K562 (cell line): ENCODE results near the gene HPS3. TPM values are rescaled to one million over a fixed set of nuclear protein-coding genes. Genes with fewer than 3 reads are reported as not detected.
A peak's percentile ranks its signal among the peaks of the same experiment; 100 is the strongest.
"Not testable (repeated sequence)": the region's sequence is repeated elsewhere in the genome, so short reads cannot be mapped to it uniquely, and the experiment has no call there.

ENCODE experiments used
- ATAC-seq: fragments of 200-7000 bp; cut with Tn5 transposase; 3 replicates; pipeline ENCODE4 v1.9.1; 2020; ENCODE audit warnings: moderate library complexity
- BruUV-seq: library from RNA; stranded (reverse); fragments of 400-500 nt; replicated peaks from 2 replicates; lab custom pipeline; 2021; lab: Mats Ljungman, UMichigan
- CTCF ChIA-PET: fragments of 300-600 bp; formaldehyde crosslinking; extraction: SDS; loops from one replicate; lab custom pipeline; 2021; ENCODE audit warnings: low intra/inter-chr PET ratio; lab: Yijun Ruan, JAX
- POLR2A ChIA-PET: fragments of 300-600, 350-650 bp; sonication (Branson Sonifier 250); formaldehyde crosslinking; extraction: SDS; loops from one replicate; lab custom pipeline; 2021; ENCODE audit warnings: antibody characterized with exemption, inconsistent platforms; lab: Yijun Ruan, JAX
- DNase-seq, 4 experiments: peaks; one replicate each; pipeline versions ENCODE4 v3.0.0 to v3.0.0-alpha.2; 2011 to 2018; ENCODE audit warnings: low spot score in 3 of 4, mixed read lengths in 3 of 4; ENCODE audit errors: extremely low read depth in 1 of 4
- FAIRE-seq: peaks from 2 replicates; lab custom pipeline; 2011; peaks lifted over from hg19 to GRCh38; lab: Jason Lieb, UNC
- H2AFZ ChIP-seq: 2 replicates; pipeline ENCODE4 v1.6.0; 2011; ENCODE audit warnings: low read depth, low read length, control low read depth, inconsistent platforms
- H3K27ac ChIP-seq: fragments of 200-600 bp; 3 replicates; pipeline ENCODE4 v1.8.0; 2011; ENCODE audit warnings: low read depth, mild to moderate bottlenecking, control low read depth, inconsistent platforms, low read length, moderate library complexity, mixed read lengths; ENCODE audit errors: extremely low read depth
- H3K27me3 ChIP-seq, 2 experiments: fragments of 300-600 bp in 1 of 2; 2 replicates in 1 of 2; 3 replicates in 1 of 2; pipeline versions ENCODE4 v1.6.0 to v1.8.0; 2011; ENCODE audit warnings: inconsistent platforms in 2 of 2, low read length in 2 of 2, mild to moderate bottlenecking in 1 of 2, mixed read lengths in 1 of 2, moderate library complexity in 1 of 2; ENCODE audit not compliant: control insufficient read depth in 2 of 2, insufficient read depth in 2 of 2
- H3K36me3 ChIP-seq: fragments of 300-600 bp; 3 replicates; pipeline ENCODE4 v1.8.0; 2011; ENCODE audit warnings: mild to moderate bottlenecking, low read length, inconsistent platforms; ENCODE audit not compliant: control insufficient read depth, insufficient read depth
- H3K4me1 ChIP-seq, 2 experiments: fragments of 200-600 bp in 1 of 2; replicated peaks in 1 of 2; 2 replicates in 1 of 2; 3 replicates in 1 of 2; pipeline versions ENCODE4 v1.5.1 to v1.8.0; 2011; ENCODE audit warnings: inconsistent platforms in 2 of 2, low read length in 2 of 2, mild to moderate bottlenecking in 1 of 2, mixed read lengths in 1 of 2, moderate library complexity in 1 of 2; ENCODE audit not compliant: control insufficient read depth in 2 of 2, insufficient read depth in 2 of 2
- H3K4me2 ChIP-seq: 2 replicates; pipeline ENCODE4 v1.6.1; 2011; ENCODE audit warnings: low read length, control low read depth, inconsistent platforms, mixed read lengths; ENCODE audit not compliant: insufficient read depth
- H3K4me3 ChIP-seq: fragments of 200-600 bp; sonication (generic), shearing (Covaris generic); 2 replicates; pipeline ENCODE4 v1.5.1; 2016; ENCODE audit warnings: control low read depth, inconsistent platforms
- H3K79me2 ChIP-seq: fragments of 200-600 bp; 3 replicates; pipeline ENCODE4 v1.8.0; 2011; ENCODE audit warnings: low read length, inconsistent platforms; ENCODE audit not compliant: control insufficient read depth, insufficient read depth
- H3K9ac ChIP-seq, 2 experiments: 2 replicates each; pipeline versions ENCODE4 v1.6.0 to v1.6.1; 2011; ENCODE audit warnings: low read depth in 2 of 2, low read length in 2 of 2, control low read depth in 1 of 2, inconsistent platforms in 1 of 2, mild to moderate bottlenecking in 1 of 2, mixed read lengths in 1 of 2; ENCODE audit not compliant: insufficient read depth in 1 of 2
- H3K9me1 ChIP-seq: one replicate; pipeline ENCODE4 v1.6.0; 2011; ENCODE audit warnings: inconsistent platforms, mild to moderate bottlenecking, low read length, moderate library complexity; ENCODE audit not compliant: control insufficient read depth, insufficient read depth
- H3K9me3 ChIP-seq: replicated peaks from 2 replicates; pipeline ENCODE4 v1.5.1; 2011; ENCODE audit warnings: low read depth, low read length, inconsistent platforms; ENCODE audit not compliant: control insufficient read depth, insufficient read depth
- H4K20me1 ChIP-seq: replicated peaks from 2 replicates; pipeline ENCODE4 v1.6.1; 2011; ENCODE audit warnings: low read length, inconsistent platforms, mixed read lengths; ENCODE audit not compliant: control insufficient read depth, insufficient read depth
- CEBPB ChIP-seq: fragments of 450-650 bp; IDR thresholded peaks from 2 replicates; pipeline ENCODE4 v1.6.1; 2016; ENCODE audit warnings: missing genetic modification characterization, missing compliant biosample characterization
- NFRKB ChIP-seq: fragments of 450-650 bp; IDR thresholded peaks from 2 replicates; pipeline ENCODE4 v1.6.1; 2016; ENCODE audit warnings: low read depth
- ZFP36 ChIP-seq: fragments of 150-350 bp; IDR thresholded peaks from 2 replicates; pipeline ENCODE4 v1.6.1; 2018; ENCODE audit warnings: low read length, low read depth; ENCODE audit not compliant: partially characterized antibody
- ZNF431 ChIP-seq: sonication (generic); formaldehyde crosslinking; IDR thresholded peaks from 2 replicates; pipeline ENCODE4 v1.8.0; 2022; ENCODE audit warnings: mild to moderate bottlenecking, missing genetic modification reagents
- ZNF707 ChIP-seq: fragments of 250-450 bp; sonication (Bioruptor Pico); conservative IDR thresholded peaks from 2 replicates; pipeline ENCODE4 v1.8.0; 2022; ENCODE audit warnings: inconsistent platforms, mild to moderate bottlenecking, moderate library complexity
- WGBS: fragments of 100-300 bp; shearing (Covaris generic); methylation state at CpG from one replicate; pipeline ENCODE4 v1.1.6; 2016; ENCODE audit warnings: low coverage, mixed read lengths; ENCODE audit not compliant: insufficient coverage; ENCODE audit errors: missing lambda C conversion rate; 5-methylcytosine and 5-hydroxymethylcytosine counted together
- in situ Hi-C: fragments of 300-500 bp; cut with MboI; formaldehyde crosslinking; loops from 4 replicates; pipeline ENCODE4 v1.15.0; 2018; ENCODE audit warnings: inconsistent platforms, mixed read lengths
- intact Hi-C: fragments of 100-400 bp; cut with micrococcal nuclease; formaldehyde crosslinking; loops from 2 replicates; pipeline ENCODE4 v1.14.2; 2022
- polyA plus RNA-seq, 8 experiments: library from polyadenylated mRNA; depleted of rRNA in 4 of 8; stranded (reverse) in 5 of 8; unstranded in 3 of 8; fragments of >200 nt; fragmentation: Nextera tagmentation in 2 of 8; fragmentation: Illumina TruSeq in 1 of 8; extraction: Ambion mirVana in 2 of 8; extraction: Trizol in 1 of 8; gene quantifications; 2 replicates each; pipeline versions ENCODE4 v1.2.1 to v1.2.3, GENCODE V29; 2011 to 2014; ENCODE audit warnings: inconsistent platforms in 1 of 8, missing spikeins in 1 of 8
- total RNA-seq, 7 experiments: library from RNA; depleted of rRNA in 6 of 7; stranded (reverse); fragments of >200 nt in 6 of 7; fragmentation: Illumina TruSeq in 2 of 7; extraction: Trizol in 2 of 7; gene quantifications; 2 replicates each; pipeline versions ENCODE4 v1.2.1 to v1.2.3, GENCODE V29; 2011 to 2021; ENCODE audit warnings: low replicate concordance in 1 of 7

HPS3 gene
- total and polyA plus RNA-seq, 9 of the 15 experiments (the other 6 are each of a cell fraction or from before 2014, with no cell fraction given) = 1.2 to 11.3 (median 7.6) TPM

GRCh38 chr3:149219380-149220121 is 90.1 kb downstream of the HPS3 start:
- not testable (repeated sequence) for FAIRE-seq, H3K79me2 ChIP-seq

GRCh38 chr3:149221783-149222517 is 92.5 kb downstream of the HPS3 start, which contains the start of gene CP:
Gene CP (minus strand): TSS chr3:149221829. CDS start chr3:149221792, 37 bp downstream.
- BruUV-seq = no TSS peak
- Histone ChIP-seq H3K79me2 (no peaks in the 10 kb centered on the region), H3K4me3 (no peak within 1 kb of the TSS)
- TF ChIP-seq CEBPB (tag) = 0 out of 2 replicates have a peak, but pooled peaks have one; percentile 11
- TF ChIP-seq NFRKB = no peak
- TF ChIP-seq, all 486 proteins: peak for 1
- Histone ChIP-seq H3K27me3 (no peaks in the 10 kb centered on the region), H4K20me1 (no peaks in the 10 kb centered on the region), H3K27ac (no peak within 1 kb of the TSS), H3K4me2 (no peak within 1 kb of the TSS), H3K9me3 (no peaks in the 10 kb centered on the region), H3K9ac (no peak within 1 kb of the TSS), H3K4me1 (peaks cover 0 to 2% of the 10 kb centered on the region in 2 experiments; a peak in 1 of 5 replicates), H2AFZ (no peak within 1 kb of the TSS), H3K36me3 (no peaks in the 10 kb centered on the region), H3K9me1 (no peaks in the 10 kb centered on the region)
- in situ Hi-C loops = no loop called here
- POLR2A ChIA-PET = interaction anchor here (1.7 kb wide), 1 partner anchor 15 kb away, joined by 4 read pairs; no protein-coding TSS in a partner anchor
- CTCF ChIA-PET = no interaction called here
- intact Hi-C loops = no loop called here
- FAIRE-seq = no peak
- no peak for DNase-seq
- no peak for ATAC-seq
- WGBS = 15% methylated on average over 3 of the region's 3 CpGs

More at GRCh38 chr3:149219380-149220121, 90.1 kb downstream of the HPS3 start:
- H3K4me2 ChIP-seq, H3K4me1 ChIP-seq, ATAC-seq, H3K27ac ChIP-seq, H2AFZ ChIP-seq, H4K20me1 ChIP-seq, H3K9me1 ChIP-seq, H3K9me3 ChIP-seq, DNase-seq, POLR2A ChIA-PET, in situ Hi-C loops, BruUV-seq: not testable (repeated sequence)
- 0% methylated on average over 1 of the region's 1 CpG for WGBS
- TF ChIP-seq ZNF707 (CRISPR knock-in tag) (0 out of 2 replicates have a peak, but pooled peaks have one; percentile 14), ZNF431 (CRISPR knock-in tag) (peak; percentile 98), ZFP36 (peak; percentile 46)
- TF ChIP-seq, all 486 proteins: peak for 3; not testable (repeated sequence) for 483
- CTCF ChIA-PET, H3K4me3 ChIP-seq, intact Hi-C loops, H3K9ac ChIP-seq, H3K27me3 ChIP-seq, H3K36me3 ChIP-seq: not testable (repeated sequence)
